Neural progenitor cell (in vitro differentiated cells): Measurements from ENCODE around the gene SERPINI2. TPM values are rescaled to one million over a fixed set of nuclear protein-coding genes. Genes with fewer than 3 reads are reported as not detected.

Experiments used
- DNase-seq: peaks from one replicate; pipeline ENCODE4 v3.0.0-alpha.2; 2016; ENCODE audit warnings: low spot score
- H2AFZ ChIP-seq: fragments of 200-600 bp; sonication (generic); replicated peaks from 2 replicates; pipeline ENCODE4 v1.6.1; 2016; ENCODE audit warnings: antibody characterized with exemption
- H3F3A ChIP-seq: fragments of 200-600 bp; sonication (generic); 2 replicates; pipeline ENCODE4 v1.6.1; 2016; ENCODE audit warnings: antibody characterized with exemption, low read depth
- H3K27ac ChIP-seq: fragments of 200-600 bp; sonication (generic); 2 replicates; pipeline ENCODE4 v1.5.1; 2016; ENCODE audit warnings: mild to moderate bottlenecking
- H3K27me3 ChIP-seq: fragments of 200-600 bp; sonication (generic); 2 replicates; pipeline ENCODE4 v1.6.1; 2016; ENCODE audit warnings: mild to moderate bottlenecking, moderate library complexity
- H3K36me3 ChIP-seq: fragments of 200-600 bp; sonication (generic); 2 replicates; pipeline ENCODE4 v1.5.1; 2016
- H3K4me1 ChIP-seq: fragments of 200-600 bp; sonication (generic); 2 replicates; pipeline ENCODE4 v1.6.1; 2016; ENCODE audit warnings: mixed run types
- H3K4me2 ChIP-seq: fragments of 200-600 bp; sonication (generic); 2 replicates; pipeline ENCODE4 v1.6.1; 2016
- H3K4me3 ChIP-seq: fragments of 200-600 bp; sonication (generic); 2 replicates; pipeline ENCODE4 v1.5.1; 2016
- H3K79me2 ChIP-seq: fragments of 200-600 bp; sonication (generic); 2 replicates; pipeline ENCODE4 v1.6.1; 2016; ENCODE audit warnings: low read depth
- H3K9ac ChIP-seq: fragments of 200-600 bp; sonication (generic); 2 replicates; pipeline ENCODE4 v1.6.1; 2016
- H3K9me3 ChIP-seq: fragments of 200-600 bp; sonication (generic); 2 replicates; pipeline ENCODE4 v1.5.1; 2016; ENCODE audit warnings: low read depth
- H4K20me1 ChIP-seq: fragments of 200-600 bp; sonication (generic); 2 replicates; pipeline ENCODE4 v1.6.1; 2016; ENCODE audit warnings: low read depth
- H3K27ac Mint-ChIP-seq: 3 replicates; pipeline ENCODE4 v1.8.0; 2021; ENCODE audit warnings: mixed read lengths
- H3K27me3 Mint-ChIP-seq: 2 replicates; pipeline ENCODE4 v1.8.0; 2022; ENCODE audit warnings: low read depth, mild to moderate bottlenecking, inconsistent platforms, moderate library complexity, mixed read lengths; ENCODE audit not compliant: insufficient read depth
- H3K36me3 Mint-ChIP-seq: 3 replicates; pipeline ENCODE4 v1.8.0; 2021; ENCODE audit warnings: mixed read lengths
- H3K4me1 Mint-ChIP-seq: 3 replicates; pipeline ENCODE4 v1.8.0; 2021; ENCODE audit warnings: mixed read lengths
- H3K4me3 Mint-ChIP-seq: 3 replicates; pipeline ENCODE4 v1.8.0; 2021; ENCODE audit warnings: mild to moderate bottlenecking, moderate library complexity, mixed read lengths
- H3K9me3 Mint-ChIP-seq: 3 replicates; pipeline ENCODE4 v1.8.0; 2020; ENCODE audit warnings: mixed read lengths
- EZH2 ChIP-seq: fragments of 200-600 bp; sonication (generic); IDR thresholded peaks from 2 replicates; pipeline ENCODE4 v1.6.1; 2017; ENCODE audit warnings: antibody characterized with exemption, mild to moderate bottlenecking, moderate library complexity
- EZH2phosphoT487 ChIP-seq: fragments of 200-600 bp; sonication (generic); IDR thresholded peaks from 2 replicates; pipeline ENCODE4 v1.6.1; 2017; ENCODE audit warnings: antibody characterized with exemption
- total RNA-seq: library from RNA; depleted of rRNA; stranded (reverse); fragments of >200 nt; gene quantifications from 2 replicates; pipeline ENCODE4 v1.2.3, GENCODE V29; 2015; ENCODE audit warnings: low replicate concordance
- TF ChIP-seq, protein P1 (sequence below): fragments of 200-600 bp; sonication (generic); IDR thresholded peaks from 2 replicates; pipeline ENCODE4 v1.5.1; 2017; ENCODE audit warnings: antibody characterized with exemption, mild to moderate bottlenecking

Gene SERPINI2
- total RNA-seq, 1 donor from 2014 or later: not detected

DNA sequence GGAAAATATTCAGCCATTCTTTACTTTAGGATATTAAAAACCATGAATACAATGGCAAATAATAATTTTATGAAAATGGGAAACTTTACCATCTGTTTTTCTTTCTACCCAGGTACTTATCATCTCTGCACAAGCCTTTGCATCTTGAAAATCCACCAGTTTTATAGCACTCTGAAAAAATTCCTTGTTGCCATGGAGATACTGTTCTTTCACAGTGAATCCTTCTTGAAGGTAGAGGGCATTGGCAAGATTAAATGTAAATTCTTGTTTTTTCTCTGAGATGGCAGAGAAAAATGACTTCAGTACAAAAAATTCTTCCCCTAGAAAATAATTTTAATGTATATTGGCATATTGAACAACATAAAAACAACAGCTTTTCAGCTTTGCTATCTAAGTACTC is 6.9 kb downstream of the SERPINI2 start:
- Mint-ChIP-seq H3K27me3 (no peaks in the 10 kb centered on the region), H3K27ac (no peak overlapping the region), H3K4me3 (no peak overlapping the region), H3K9me3 (no peaks in the 10 kb centered on the region), H3K4me1 (peaks cover 4% of the 10 kb centered on the region), H3K36me3 (no peaks in the 10 kb centered on the region)
- H3K27ac ChIP-seq: no peak overlapping the region
- H2AFZ ChIP-seq: no peak overlapping the region
- H3K4me3 ChIP-seq: no peak overlapping the region
- H3F3A ChIP-seq: no peaks in the 10 kb centered on the region
- no peaks in the 10 kb centered on the region for H3K79me2 ChIP-seq
- H3K27me3 ChIP-seq: no peaks in the 10 kb centered on the region
- no peaks in the 10 kb centered on the region for H3K9me3 ChIP-seq
- H3K4me2 ChIP-seq: no peak overlapping the region
- H4K20me1 ChIP-seq: no peaks in the 10 kb centered on the region
- H3K4me1 ChIP-seq: no peaks in the 10 kb centered on the region
- no peak for DNase-seq
- H3K36me3 ChIP-seq: no peaks in the 10 kb centered on the region
- TF ChIP-seq EZH2: no peak
- TF ChIP-seq, protein P1, sequence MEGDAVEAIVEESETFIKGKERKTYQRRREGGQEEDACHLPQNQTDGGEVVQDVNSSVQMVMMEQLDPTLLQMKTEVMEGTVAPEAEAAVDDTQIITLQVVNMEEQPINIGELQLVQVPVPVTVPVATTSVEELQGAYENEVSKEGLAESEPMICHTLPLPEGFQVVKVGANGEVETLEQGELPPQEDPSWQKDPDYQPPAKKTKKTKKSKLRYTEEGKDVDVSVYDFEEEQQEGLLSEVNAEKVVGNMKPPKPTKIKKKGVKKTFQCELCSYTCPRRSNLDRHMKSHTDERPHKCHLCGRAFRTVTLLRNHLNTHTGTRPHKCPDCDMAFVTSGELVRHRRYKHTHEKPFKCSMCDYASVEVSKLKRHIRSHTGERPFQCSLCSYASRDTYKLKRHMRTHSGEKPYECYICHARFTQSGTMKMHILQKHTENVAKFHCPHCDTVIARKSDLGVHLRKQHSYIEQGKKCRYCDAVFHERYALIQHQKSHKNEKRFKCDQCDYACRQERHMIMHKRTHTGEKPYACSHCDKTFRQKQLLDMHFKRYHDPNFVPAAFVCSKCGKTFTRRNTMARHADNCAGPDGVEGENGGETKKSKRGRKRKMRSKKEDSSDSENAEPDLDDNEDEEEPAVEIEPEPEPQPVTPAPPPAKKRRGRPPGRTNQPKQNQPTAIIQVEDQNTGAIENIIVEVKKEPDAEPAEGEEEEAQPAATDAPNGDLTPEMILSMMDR: no peak
- no peak for TF ChIP-seq EZH2phosphoT487
- H3K9ac ChIP-seq: no peak overlapping the region

DNA sequence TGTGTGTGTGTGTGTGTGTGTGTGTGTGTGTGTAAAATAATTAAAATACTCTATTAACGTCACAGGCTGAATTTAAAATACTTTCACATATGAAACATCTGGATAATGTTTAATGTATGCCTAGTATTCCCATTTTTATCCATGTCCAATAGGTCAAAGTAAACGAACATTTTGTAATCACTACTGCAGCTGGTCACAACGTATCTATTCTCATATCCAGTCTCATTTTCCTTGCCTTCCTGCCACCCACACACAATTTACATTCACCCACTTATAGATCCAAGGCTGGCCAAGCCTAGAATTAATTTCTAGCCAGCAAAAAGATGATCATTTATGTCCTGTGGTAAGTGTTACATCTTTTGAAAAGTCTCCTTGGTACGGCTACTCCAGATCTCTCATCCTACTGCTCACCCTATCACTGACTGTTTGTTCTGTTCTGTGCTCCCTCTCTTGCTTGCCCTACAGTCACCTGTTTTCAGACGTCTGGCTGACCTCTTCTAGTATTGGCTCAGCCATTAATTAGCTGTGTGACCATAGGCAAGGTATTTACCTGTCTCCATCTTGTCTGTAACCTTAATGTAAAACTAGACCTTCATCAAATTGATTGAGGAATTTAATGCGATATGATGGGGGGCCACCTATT is 17.6 kb downstream of the SERPINI2 start:
- Histone ChIP-seq H3K4me1 (no peaks in the 10 kb centered on the region), H3K27me3 (no peaks in the 10 kb centered on the region), H2AFZ (no peak overlapping the region), H3K27ac (no peak overlapping the region), H3K9ac (no peak overlapping the region), H3K4me3 (no peak overlapping the region), H3F3A (no peaks in the 10 kb centered on the region), H3K9me3 (no peaks in the 10 kb centered on the region), H4K20me1 (no peaks in the 10 kb centered on the region), H3K79me2 (no peaks in the 10 kb centered on the region), H3K4me2 (no peak overlapping the region), H3K36me3 (no peaks in the 10 kb centered on the region)
- no peaks in the 10 kb centered on the region for H3K27me3 Mint-ChIP-seq
- H3K4me3 Mint-ChIP-seq: no peak overlapping the region
- DNase-seq: no peak
- TF ChIP-seq EZH2phosphoT487: no peak
- TF ChIP-seq, protein P1: no peak
- no peak for TF ChIP-seq EZH2
- H3K4me1 Mint-ChIP-seq: no peaks in the 10 kb centered on the region
- no peak overlapping the region for H3K27ac Mint-ChIP-seq
- no peaks in the 10 kb centered on the region for H3K9me3 Mint-ChIP-seq
- H3K36me3 Mint-ChIP-seq: no peaks in the 10 kb centered on the region

GRCh38 chr3:167453815-167454214 is 20.0 kb downstream of the SERPINI2 start:
- Histone ChIP-seq H3K4me2 (no peak overlapping the region), H3K79me2 (no peaks in the 10 kb centered on the region), H3K27me3 (no peaks in the 10 kb centered on the region), H3K4me3 (no peak overlapping the region), H3K9ac (no peak overlapping the region), H3K9me3 (no peaks in the 10 kb centered on the region), H4K20me1 (no peaks in the 10 kb centered on the region), H3K36me3 (no peaks in the 10 kb centered on the region), H3K27ac (no peak overlapping the region), H3F3A (no peaks in the 10 kb centered on the region), H3K4me1 (peaks cover 13% of the 10 kb centered on the region), H2AFZ (no peak overlapping the region)
- Mint-ChIP-seq H3K4me1 (peaks cover 2% of the 10 kb centered on the region), H3K36me3 (no peaks in the 10 kb centered on the region), H3K4me3 (no peak overlapping the region), H3K27ac (no peak overlapping the region), H3K27me3 (peaks cover 2% of the 10 kb centered on the region), H3K9me3 (no peaks in the 10 kb centered on the region)
- TF ChIP-seq EZH2: no peak
- TF ChIP-seq, protein P1: no peak
- no peak for TF ChIP-seq EZH2phosphoT487
- DNase-seq: no peak
